ENCODE data around the gene PRKAR2B. TPM values are rescaled to one million over a fixed set of nuclear protein-coding genes. Genes with fewer than 3 reads are reported as not detected.

The PRKAR2B gene
- total and polyA plus RNA-seq, 2 of the 4 experiments (the other 2 are of a cell fraction), result 3.0 to 3.1 TPM

DNA sequence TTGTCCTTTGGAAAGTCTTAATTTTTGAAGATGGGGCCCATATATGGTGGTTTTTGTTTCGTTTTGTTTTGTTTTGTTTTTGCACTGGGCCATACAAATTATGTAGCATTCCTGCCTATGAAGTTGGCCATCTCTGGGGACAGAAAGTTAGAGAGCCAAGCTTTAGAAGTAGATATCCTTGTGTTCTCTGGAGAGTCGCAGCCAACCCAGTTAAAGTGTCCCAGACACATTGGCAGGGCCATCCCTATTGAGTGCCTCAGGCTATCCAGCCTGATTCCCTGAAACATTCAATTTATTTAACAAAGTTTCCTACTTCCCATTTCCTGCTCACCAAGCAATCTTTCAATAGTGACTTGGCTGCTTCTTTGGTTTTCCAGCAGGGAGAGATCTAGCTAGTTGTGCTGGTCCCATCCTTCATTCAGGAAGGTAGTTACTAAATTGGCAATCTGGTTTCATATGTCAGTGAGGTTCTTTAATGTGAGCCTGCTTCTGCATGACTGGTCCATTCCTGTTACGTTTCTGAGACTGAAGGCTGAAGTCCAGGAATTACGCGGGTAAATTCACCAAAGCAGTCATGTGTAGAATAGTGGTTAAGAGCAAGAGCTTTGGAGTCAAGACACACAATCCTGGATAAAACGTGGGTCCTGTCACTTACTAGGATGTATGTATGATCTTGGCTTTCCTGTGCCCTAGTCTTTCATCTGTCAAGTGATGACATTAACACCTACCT is 75.0 kb downstream of the PRKAR2B start:
- H3K14ac ChIP-seq (replicated peaks; ENCODE audit: low read depth, low read length), result no peak overlapping the region; the same call in 1 of the 2 replicates
- BruUV-seq (replicated peaks), result no TSS peak
- dilution Hi-C loops (cut with HindIII; ENCODE audit: low sequenced_read_pairs, unreplicated experiment), result no loop called here
- no peak for DNase-seq
- H4K20me1 ChIP-seq (ENCODE audit: insufficient read depth, low read length), result no peaks in the 10 kb centered on the region
- H3K9me1 ChIP-seq (ENCODE audit: insufficient read depth, low read length), result peaks cover 4% of the 10 kb centered on the region
- no peaks in the 10 kb centered on the region for H3K9me3 ChIP-seq (ENCODE audit: control insufficient read depth, insufficient read depth, low read length)
- ATAC-seq (ENCODE audit: low read depth), result no peak
- intact Hi-C loops (cut with micrococcal nuclease), result loop anchor here (5.0 kb wide), 1 partner anchor 72 kb away; no protein-coding TSS in a partner anchor
- no peak overlapping the region for H3K4me3 ChIP-seq (ENCODE audit: insufficient read depth, low read depth, low read length)
- in situ Hi-C loops (cut with MboI; ENCODE audit: low sequenced_read_pairs), result no loop called here
- peak overlapping the region; percentile 43; the same call in 1 of the 3 replicates for H2BK15ac ChIP-seq (ENCODE audit: low read depth, low read length)
- peak overlapping the region; percentile 37; the same call in 1 of the 2 replicates for H3K18ac ChIP-seq (ENCODE audit: low read depth, low read length)
- CTCF ChIA-PET, result interaction anchor here (0.6 kb wide), 1 partner anchor 49 kb away, joined by 3 read pairs; no protein-coding TSS in a partner anchor
- no peak overlapping the region for H4K8ac ChIP-seq (ENCODE audit: low read depth in 2 of 2, low read length in 2 of 2)
- no peak overlapping the region for H3K4me2 ChIP-seq (ENCODE audit: low read depth, low read length)
- 90% methylated on average over 2 of the region's 6 CpGs; no CpG with 5 or more reads in 1 of the 2 experiments for WGBS, 2 experiments (ENCODE audit: extremely low coverage in 2 of 2, insufficient read length in 1 of 2)
- peak overlapping the region; percentile 70; the same call in 1 of the 2 replicates for H2AK5ac ChIP-seq (ENCODE audit: low read depth, low read length)
- H2AK9ac ChIP-seq (replicated peaks; ENCODE audit: low read depth, low read length, poor library complexity), result no peak overlapping the region
- no peak overlapping the region for H2BK120ac ChIP-seq (ENCODE audit: low read depth, low read length)
- H2BK5ac ChIP-seq (ENCODE audit: low read depth, low read length, poor library complexity, severe bottlenecking), result no peak overlapping the region
- no peak overlapping the region for H3K4ac ChIP-seq (ENCODE audit: low read depth, low read length)
- H2AFZ ChIP-seq (replicated peaks; ENCODE audit: low read length, poor library complexity), result no peak overlapping the region
- no peak overlapping the region for H3K23ac ChIP-seq (ENCODE audit: low read depth, low read length)
- no peaks in the 10 kb centered on the region for H3K27me3 ChIP-seq (ENCODE audit: control insufficient read depth, insufficient read depth, low read length)
- H3K9ac ChIP-seq (ENCODE audit: low read depth, low read length), result no peak overlapping the region
- H4K91ac ChIP-seq (ENCODE audit: insufficient read depth, low read depth, low read length), result no peak overlapping the region
- peaks cover 11% of the 10 kb centered on the region for H3K4me1 ChIP-seq (ENCODE audit: control insufficient read depth, insufficient read depth, low read length)
- no peak overlapping the region for H3K27ac ChIP-seq (ENCODE audit: insufficient read depth, low read length)
- 0 out of 2 replicates have a peak overlapping the region, but pooled peaks have one; percentile 29 for H4K5ac ChIP-seq (ENCODE audit: low read depth, low read length)
- H3K56ac ChIP-seq (ENCODE audit: extremely low read depth, insufficient read depth, low read length), result no peak overlapping the region
- H3K36me3 ChIP-seq (ENCODE audit: control insufficient read depth, insufficient read depth, low read length), result no peaks in the 10 kb centered on the region
- POLR2A ChIA-PET (ENCODE audit: unreplicated experiment), result no interaction called here
- H2BK20ac ChIP-seq (ENCODE audit: low read depth, low read length), result peak overlapping the region; percentile 42; the same call in 1 of the 2 replicates
- peaks cover 0 to 9% of the 10 kb centered on the region in 2 experiments; a peak in 2 of 4 replicates for H3K79me1 ChIP-seq (ENCODE audit: low read depth in 1 of 2, low read length in 2 of 2)
- TF ChIP-seq RAD21 (IDR thresholded peaks at IDR 0.05; ENCODE audit: low read length), result no peak
- no peak for TF ChIP-seq POLR2A (IDR thresholded peaks at IDR 0.05; ENCODE audit: low read depth, low read length)
- TF ChIP-seq RFX5 (IDR thresholded peaks at IDR 0.05; ENCODE audit: low read depth, low read length), result no peak
- no peak for TF ChIP-seq ELK1 (IDR thresholded peaks at IDR 0.05; ENCODE audit: borderline replicate concordance, low read depth, low read length)
- TF ChIP-seq NFE2L2 (IDR thresholded peaks at IDR 0.05; ENCODE audit: low read depth, low read length), result no peak
- TF ChIP-seq CHD1 (IDR thresholded peaks at IDR 0.05; ENCODE audit: low read depth, low read length), result no peak
- TF ChIP-seq CEBPB (IDR thresholded peaks at IDR 0.05; ENCODE audit: low read depth, low read length), result no peak
- no peak for TF ChIP-seq BHLHE40 (IDR thresholded peaks at IDR 0.05; ENCODE audit: low read depth, low read length)
- TF ChIP-seq SMC3 (IDR thresholded peaks at IDR 0.05; ENCODE audit: low read depth, low read length), result no peak
- TF ChIP-seq, protein P1, sequence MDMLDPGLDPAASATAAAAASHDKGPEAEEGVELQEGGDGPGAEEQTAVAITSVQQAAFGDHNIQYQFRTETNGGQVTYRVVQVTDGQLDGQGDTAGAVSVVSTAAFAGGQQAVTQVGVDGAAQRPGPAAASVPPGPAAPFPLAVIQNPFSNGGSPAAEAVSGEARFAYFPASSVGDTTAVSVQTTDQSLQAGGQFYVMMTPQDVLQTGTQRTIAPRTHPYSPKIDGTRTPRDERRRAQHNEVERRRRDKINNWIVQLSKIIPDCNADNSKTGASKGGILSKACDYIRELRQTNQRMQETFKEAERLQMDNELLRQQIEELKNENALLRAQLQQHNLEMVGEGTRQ (IDR thresholded peaks at IDR 0.05; ENCODE audit: low read depth, low read length), result no peak
- TF ChIP-seq MAFK (IDR thresholded peaks at IDR 0.05; ENCODE audit: low read depth, low read length), result no peak
- no peak for TF ChIP-seq RCOR1 (IDR thresholded peaks at IDR 0.05; ENCODE audit: insufficient replicate concordance, low read length)
- no peak for TF ChIP-seq CTCF (conservative IDR thresholded peaks at IDR 0.05; ENCODE audit: low read depth, low read length)
- TF ChIP-seq MXI1 (IDR thresholded peaks at IDR 0.05; ENCODE audit: borderline replicate concordance, low read depth, low read length), result no peak
- no peak for TF ChIP-seq FOS (IDR thresholded peaks at IDR 0.05; ENCODE audit: low read depth, low read length)

Measured in IMR-90 (cell line).